Neural cell (in vitro differentiated cells): ENCODE data around the gene ASB8. TPM values are rescaled to one million over a fixed set of nuclear protein-coding genes. Genes with fewer than 3 reads are reported as not detected.

Experiments used
- H2AFZ ChIP-seq: fragments of 200-600, 300-800 bp; sonication (generic), shearing (Covaris generic); 2 replicates; pipeline ENCODE4 v1.6.0; 2014; ENCODE audit warnings: low read depth, mild to moderate bottlenecking, antibody characterized with exemption, low read length, moderate library complexity
- H3F3A ChIP-seq: fragments of 200-600 bp; shearing (Covaris generic); 2 replicates; pipeline ENCODE4 v1.6.1; 2016; ENCODE audit warnings: mild to moderate bottlenecking, moderate library complexity, mixed read lengths, antibody characterized with exemption, low read length; ENCODE audit not compliant: insufficient read depth, poor library complexity, severe bottlenecking
- H3K27ac ChIP-seq: fragments of 200-600, 300-800 bp; sonication (generic), shearing (Covaris generic); 2 replicates; pipeline ENCODE4 v1.5.1; 2014; ENCODE audit warnings: mild to moderate bottlenecking, low read length, moderate library complexity
- H3K27me3 ChIP-seq: fragments of 300-800, 200-600 bp; sonication (generic), shearing (Covaris generic); 2 replicates; pipeline ENCODE4 v1.6.0; 2014; ENCODE audit warnings: mild to moderate bottlenecking, low read depth, low read length, moderate library complexity; ENCODE audit not compliant: insufficient read depth
- H3K36me3 ChIP-seq: fragments of 300-800, 200-600 bp; sonication (generic), shearing (Covaris generic); 2 replicates; pipeline ENCODE4 v1.5.1; 2014; ENCODE audit warnings: mild to moderate bottlenecking, antibody characterized with exemption, low read length, moderate library complexity; ENCODE audit not compliant: insufficient read depth
- H3K4me2 ChIP-seq: fragments of 300-800, 200-600 bp; sonication (generic), shearing (Covaris generic); 2 replicates; pipeline ENCODE4 v1.6.0; 2014; ENCODE audit warnings: mild to moderate bottlenecking, low read length
- H3K4me3 ChIP-seq: fragments of 300-800, 200-600 bp; sonication (generic), shearing (Covaris generic); 2 replicates; pipeline ENCODE4 v1.5.1; 2014; ENCODE audit warnings: mild to moderate bottlenecking, low read length, moderate library complexity
- H3K79me2 ChIP-seq: fragments of 200-600 bp; shearing (Covaris generic); replicated peaks from 2 replicates; pipeline ENCODE4 v1.6.0; 2014; ENCODE audit warnings: mild to moderate bottlenecking, low read length, moderate library complexity; ENCODE audit not compliant: insufficient read depth
- H3K9ac ChIP-seq: fragments of 300-800, 200-600 bp; sonication (generic), shearing (Covaris generic); 2 replicates; pipeline ENCODE4 v1.6.1; 2016; ENCODE audit warnings: mild to moderate bottlenecking, low read length, mixed read lengths
- H3K9me2 ChIP-seq: fragments of 200-600 bp; shearing (Covaris generic); 2 replicates; pipeline ENCODE4 v1.6.1; 2016; ENCODE audit warnings: mild to moderate bottlenecking, low read length, mixed read lengths; ENCODE audit not compliant: insufficient read depth
- H3K9me3 ChIP-seq: fragments of 200-600, 300-800 bp; sonication (generic), shearing (Covaris generic); 2 replicates; pipeline ENCODE4 v1.6.1; 2016; ENCODE audit warnings: mild to moderate bottlenecking, mixed run types, low read length, moderate library complexity, mixed read lengths
- H4K20me1 ChIP-seq: fragments of 200-600 bp; shearing (Covaris generic); 2 replicates; pipeline ENCODE4 v1.6.1; 2016; ENCODE audit warnings: mild to moderate bottlenecking, mixed run types; ENCODE audit not compliant: insufficient read depth
- CTCF ChIP-seq: fragments of 450-650 bp; IDR thresholded peaks from 2 replicates; pipeline ENCODE4 v1.5.1; 2014; ENCODE audit warnings: antibody characterized with exemption, mild to moderate bottlenecking, moderate library complexity; ENCODE audit not compliant: poor library complexity, severe bottlenecking
- EP300 ChIP-seq: fragments of 450-650 bp; conservative IDR thresholded peaks from 2 replicates; pipeline ENCODE4 v1.6.1; 2014; ENCODE audit warnings: antibody characterized with exemption, mild to moderate bottlenecking, moderate library complexity; ENCODE audit not compliant: poor library complexity, severe bottlenecking
- EZH2 ChIP-seq: fragments of 200-600, 300-800 bp; shearing (Covaris generic), sonication (generic); IDR thresholded peaks from 2 replicates; pipeline ENCODE4 v1.6.1; 2014; ENCODE audit warnings: antibody characterized with exemption, low read length, borderline replicate concordance, mild to moderate bottlenecking; ENCODE audit not compliant: insufficient read depth, poor library complexity, severe bottlenecking
- MXI1 ChIP-seq: fragments of 450-650 bp; conservative IDR thresholded peaks from 2 replicates; pipeline ENCODE4 v1.6.1; 2014; ENCODE audit warnings: antibody characterized with exemption, mild to moderate bottlenecking; ENCODE audit not compliant: poor library complexity, severe bottlenecking
- POLR2AphosphoS5 ChIP-seq: IDR thresholded peaks from 2 replicates; pipeline ENCODE4 v1.6.1; 2012
- RAD21 ChIP-seq: fragments of 450-650 bp; conservative IDR thresholded peaks from 2 replicates; pipeline ENCODE4 v1.6.1; 2014; ENCODE audit warnings: antibody characterized with exemption, mild to moderate bottlenecking, moderate library complexity
- SMC3 ChIP-seq: fragments of 450-650 bp; conservative IDR thresholded peaks from 2 replicates; pipeline ENCODE4 v1.6.1; 2014; ENCODE audit warnings: antibody characterized with exemption, mild to moderate bottlenecking, moderate library complexity; ENCODE audit not compliant: poor library complexity
- TAF1 ChIP-seq: IDR thresholded peaks from 2 replicates; pipeline ENCODE4 v1.6.1; 2012; ENCODE audit warnings: low read depth
- polyA plus RNA-seq: library from polyadenylated mRNA; depleted of rRNA; stranded (reverse); fragments of >200 nt; gene quantifications from 2 replicates; pipeline ENCODE4 v1.2.3, GENCODE V29; 2014
- TF ChIP-seq, protein P1 (sequence below): IDR thresholded peaks from 2 replicates; pipeline ENCODE4 v1.6.1; 2012; ENCODE audit warnings: borderline replicate concordance

Gene ASB8
- polyA plus RNA-seq, 1 donor from 2014 or later = 41.7 TPM

GRCh38 chr12:48180857-48181495 lies 23.7 kb upstream of the ASB8 start:
- Histone ChIP-seq H3K27ac (no peak overlapping the region), H3K36me3 (no peaks in the 10 kb centered on the region), H3K79me2 (peaks cover 21% of the 10 kb centered on the region), H3K27me3 (no peaks in the 10 kb centered on the region), H3K9me3 (no peaks in the 10 kb centered on the region), H3K9me2 (no peaks in the 10 kb centered on the region), H3K4me3 (no peak overlapping the region), H3K9ac (no peak overlapping the region), H3F3A (peaks cover 8% of the 10 kb centered on the region), H4K20me1 (no peaks in the 10 kb centered on the region), H2AFZ (no peak overlapping the region), H3K4me2 (no peak overlapping the region)
- TF ChIP-seq POLR2AphosphoS5 (no peak), SMC3 (no peak), EZH2 (no peak), MXI1 (no peak), CTCF (no peak), RAD21 (no peak), EP300 (no peak), TAF1 (no peak)
- TF ChIP-seq, protein P1, sequence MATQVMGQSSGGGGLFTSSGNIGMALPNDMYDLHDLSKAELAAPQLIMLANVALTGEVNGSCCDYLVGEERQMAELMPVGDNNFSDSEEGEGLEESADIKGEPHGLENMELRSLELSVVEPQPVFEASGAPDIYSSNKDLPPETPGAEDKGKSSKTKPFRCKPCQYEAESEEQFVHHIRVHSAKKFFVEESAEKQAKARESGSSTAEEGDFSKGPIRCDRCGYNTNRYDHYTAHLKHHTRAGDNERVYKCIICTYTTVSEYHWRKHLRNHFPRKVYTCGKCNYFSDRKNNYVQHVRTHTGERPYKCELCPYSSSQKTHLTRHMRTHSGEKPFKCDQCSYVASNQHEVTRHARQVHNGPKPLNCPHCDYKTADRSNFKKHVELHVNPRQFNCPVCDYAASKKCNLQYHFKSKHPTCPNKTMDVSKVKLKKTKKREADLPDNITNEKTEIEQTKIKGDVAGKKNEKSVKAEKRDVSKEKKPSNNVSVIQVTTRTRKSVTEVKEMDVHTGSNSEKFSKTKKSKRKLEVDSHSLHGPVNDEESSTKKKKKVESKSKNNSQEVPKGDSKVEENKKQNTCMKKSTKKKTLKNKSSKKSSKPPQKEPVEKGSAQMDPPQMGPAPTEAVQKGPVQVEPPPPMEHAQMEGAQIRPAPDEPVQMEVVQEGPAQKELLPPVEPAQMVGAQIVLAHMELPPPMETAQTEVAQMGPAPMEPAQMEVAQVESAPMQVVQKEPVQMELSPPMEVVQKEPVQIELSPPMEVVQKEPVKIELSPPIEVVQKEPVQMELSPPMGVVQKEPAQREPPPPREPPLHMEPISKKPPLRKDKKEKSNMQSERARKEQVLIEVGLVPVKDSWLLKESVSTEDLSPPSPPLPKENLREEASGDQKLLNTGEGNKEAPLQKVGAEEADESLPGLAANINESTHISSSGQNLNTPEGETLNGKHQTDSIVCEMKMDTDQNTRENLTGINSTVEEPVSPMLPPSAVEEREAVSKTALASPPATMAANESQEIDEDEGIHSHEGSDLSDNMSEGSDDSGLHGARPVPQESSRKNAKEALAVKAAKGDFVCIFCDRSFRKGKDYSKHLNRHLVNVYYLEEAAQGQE = no peak

GRCh38 chr12:48180424-48180823 lies 23.1 kb upstream of the ASB8 start:
- no peaks in the 10 kb centered on the region for H3K9me2 ChIP-seq
- no peak overlapping the region for H3K9ac ChIP-seq
- H3K27me3 ChIP-seq = no peaks in the 10 kb centered on the region
- H3K9me3 ChIP-seq = no peaks in the 10 kb centered on the region
- H4K20me1 ChIP-seq = no peaks in the 10 kb centered on the region
- H3K27ac ChIP-seq = no peak overlapping the region
- no peak overlapping the region for H2AFZ ChIP-seq
- no peak overlapping the region for H3K4me2 ChIP-seq
- no peak overlapping the region for H3K4me3 ChIP-seq
- no peak for TF ChIP-seq POLR2AphosphoS5
- TF ChIP-seq CTCF = no peak
- no peak for TF ChIP-seq MXI1
- peaks cover 15% of the 10 kb centered on the region for H3K79me2 ChIP-seq
- peaks cover 6% of the 10 kb centered on the region for H3F3A ChIP-seq
- no peaks in the 10 kb centered on the region for H3K36me3 ChIP-seq
